ENCODE measurements around the gene NRP1.

The NRP1 gene

GRCh38 chr10:33347211-33347610, 12.7 kb upstream of the NRP1 start:
- no peak for DNase-seq

GRCh38 chr10:33345236-33345635, 10.8 kb upstream of the NRP1 start:
- peak in 1 of 3 experiments; percentile 5 for DNase-seq

DNA sequence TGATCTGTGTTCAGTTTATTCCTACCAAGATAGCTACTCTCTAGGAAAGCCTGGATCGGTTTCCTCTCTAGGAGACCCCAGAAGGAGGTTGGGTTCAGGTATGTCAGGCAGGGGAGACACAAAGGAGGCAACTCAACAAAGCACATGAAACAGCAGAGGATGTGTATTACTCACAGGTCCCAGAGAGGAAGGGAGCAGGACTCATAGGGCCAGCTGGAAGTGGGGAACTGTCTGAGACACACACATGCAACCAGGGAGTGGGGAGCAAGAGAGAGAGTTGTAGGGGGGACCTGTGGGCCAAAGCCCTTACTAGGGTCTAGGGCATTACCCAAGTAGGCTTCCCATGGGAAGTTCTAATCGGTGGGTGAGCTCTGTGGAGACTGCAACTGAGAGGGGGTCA, 10.2 kb upstream of the NRP1 start:
- no peak for DNase-seq

- DNase-seq: no peak
These were observed 7.2 kb upstream of the NRP1 start for GRCh38 chr10:33341637-33342036.

GRCh38 chr10:33337326-33337957, 3.0 kb upstream of the NRP1 start:
- peak in 1 of 3 experiments; percentile 31 for DNase-seq

- peak; percentile 8 to 59 (median 48) for DNase-seq
These were observed 2.3 kb upstream of the NRP1 start for GRCh38 chr10:33336582-33337325.

- peak in 2 of 3 experiments; percentile 36 to 54 for DNase-seq
These were observed 1.5 kb upstream of the NRP1 start for GRCh38 chr10:33335801-33336581.

GRCh38 chr10:33335551-33335800, 1.0 kb upstream of the NRP1 start:
- DNase-seq: peak in 1 of 3 experiments; percentile 56

GRCh38 chr10:33334805-33335550, 511 bp upstream of the NRP1 start:
- DNase-seq: peak; percentile 41 to 78 (median 73)

GRCh38 chr10:33333260-33334101, 986 bp downstream of the NRP1 start:
- peak in 2 of 3 experiments; percentile 29 to 65 for DNase-seq

GRCh38 chr10:33332183-33333065, 2.0 kb downstream of the NRP1 start:
- DNase-seq: peak in 1 of 3 experiments; percentile 8

GRCh38 chr10:33331379-33331694, 3.1 kb downstream of the NRP1 start:
- DNase-seq: no peak

GRCh38 chr10:33330543-33331378, 3.7 kb downstream of the NRP1 start:
- DNase-seq: peak; percentile 40 to 78 (median 66)

DNA sequence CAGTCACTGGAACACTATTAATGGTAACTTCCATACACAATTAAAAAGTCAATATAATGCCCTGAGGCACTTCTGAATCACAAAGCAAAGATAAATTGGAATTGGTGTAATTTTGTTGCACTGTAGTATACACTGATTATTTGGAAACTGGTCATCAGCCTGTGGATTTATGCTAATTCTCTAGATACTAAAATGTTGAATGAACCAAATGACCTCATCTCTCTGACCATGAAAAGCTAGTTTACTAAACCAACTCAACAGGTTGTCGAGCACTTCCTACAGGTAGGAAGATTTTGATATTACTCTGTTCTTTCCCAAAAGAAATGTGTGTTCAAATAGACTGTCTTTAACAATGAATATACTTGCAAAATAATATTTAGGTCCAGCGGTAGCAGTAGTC, 5.3 kb downstream of the NRP1 start:
- DNase-seq: peak in 2 of 3 experiments; percentile 21 to 82

DNA sequence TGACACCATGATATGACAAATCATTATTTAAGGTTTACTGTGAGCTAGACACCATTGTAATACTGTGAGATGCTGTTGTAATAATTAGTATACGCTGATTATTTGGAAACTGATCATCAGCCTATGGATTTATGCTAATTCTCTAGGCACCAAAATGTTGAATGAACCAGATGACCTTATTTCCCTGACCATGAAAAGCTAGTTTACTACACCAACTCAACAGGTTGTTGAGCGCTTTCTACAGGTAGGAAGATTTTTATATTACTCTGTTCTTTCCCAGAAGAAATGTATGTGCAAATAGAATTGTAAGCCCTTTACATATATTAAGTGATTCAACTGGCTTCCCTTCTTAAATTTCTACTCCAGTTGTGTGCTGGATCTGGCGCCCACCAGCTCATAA, 6.2 kb downstream of the NRP1 start:
- DNase-seq: peak in 1 of 3 experiments; percentile 2

- peak in 1 of 3 experiments; percentile 8 for DNase-seq
These were observed 6.7 kb downstream of the NRP1 start for GRCh38 chr10:33327751-33328150.

GRCh38 chr10:33326933-33327332, 7.5 kb downstream of the NRP1 start:
- no peak for DNase-seq

DNA sequence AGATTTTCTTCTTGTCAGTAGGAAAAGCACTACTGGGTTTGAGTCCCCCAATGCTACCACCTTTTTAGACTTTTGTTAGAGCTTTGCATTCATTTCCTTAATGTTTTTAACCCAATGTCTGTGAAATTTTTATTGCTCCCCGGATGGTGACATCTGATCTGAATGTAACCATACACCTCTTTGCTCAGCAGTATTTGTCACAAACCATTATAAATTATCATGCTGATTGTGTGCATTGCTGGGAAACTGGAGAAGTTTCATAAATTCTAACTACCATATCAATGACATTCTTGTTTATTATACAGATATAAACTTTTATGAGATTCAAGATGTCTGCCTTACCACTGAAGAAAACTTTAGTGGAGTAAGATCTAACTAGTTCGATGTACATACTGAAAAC, 8.5 kb downstream of the NRP1 start:
- peak in 2 of 3 experiments; percentile 3 to 6 for DNase-seq

DNA sequence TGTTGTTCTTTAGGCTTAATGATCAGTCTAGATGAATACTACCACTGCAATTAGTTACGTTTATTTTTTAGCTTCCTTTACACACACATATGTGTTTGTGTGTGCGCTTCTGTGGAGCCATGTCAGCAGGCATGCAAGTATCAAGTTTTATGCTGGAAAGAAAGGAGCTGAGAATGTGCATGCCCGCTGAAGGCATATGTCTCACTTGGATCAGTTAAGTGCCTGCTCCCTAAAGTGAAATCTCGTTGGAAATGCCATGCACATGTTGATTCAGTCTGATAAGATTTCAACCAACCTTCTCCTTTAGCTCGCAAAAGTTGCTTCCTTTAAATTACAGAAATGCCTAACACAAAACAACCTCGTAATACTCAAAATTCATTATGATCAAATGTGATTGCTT, 10.7 kb downstream of the NRP1 start:
- no peak for DNase-seq

DNA sequence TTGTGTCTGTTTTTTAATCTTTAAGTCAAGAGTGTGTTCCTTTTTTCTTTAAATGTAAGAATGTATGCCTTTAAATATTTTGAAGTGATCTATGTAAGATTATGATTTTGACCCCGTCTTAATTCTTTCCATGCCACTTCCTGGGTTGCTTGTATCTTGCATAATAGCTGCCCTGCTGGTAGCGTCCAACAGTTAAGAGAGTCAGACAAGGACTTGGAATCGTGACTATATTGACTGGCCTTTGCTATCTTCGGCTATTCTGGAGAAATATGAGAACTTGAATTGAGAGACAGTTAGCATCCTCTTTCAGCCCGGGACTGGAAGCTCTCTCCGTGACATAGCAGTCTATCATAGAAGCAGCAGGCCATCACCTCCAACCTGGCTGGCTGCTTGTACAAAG, 13.0 kb downstream of the NRP1 start:
- DNase-seq: no peak

Measured in NCI-H1417 (cell line).